Neural cell (in vitro differentiated cells): Measurements from ENCODE around the gene ABCC9. TPM values are rescaled to one million over a fixed set of nuclear protein-coding genes. Genes with fewer than 3 reads are reported as not detected.

Experiments
- H2AFZ ChIP-seq: fragments of 200-600, 300-800 bp; sonication (generic), shearing (Covaris generic); 2 replicates; pipeline ENCODE4 v1.6.0; 2014; ENCODE audit warnings: low read depth, mild to moderate bottlenecking, antibody characterized with exemption, low read length, moderate library complexity
- H3F3A ChIP-seq: fragments of 200-600 bp; shearing (Covaris generic); 2 replicates; pipeline ENCODE4 v1.6.1; 2016; ENCODE audit warnings: mild to moderate bottlenecking, moderate library complexity, mixed read lengths, antibody characterized with exemption, low read length; ENCODE audit not compliant: insufficient read depth, poor library complexity, severe bottlenecking
- H3K27ac ChIP-seq: fragments of 200-600, 300-800 bp; sonication (generic), shearing (Covaris generic); 2 replicates; pipeline ENCODE4 v1.5.1; 2014; ENCODE audit warnings: mild to moderate bottlenecking, low read length, moderate library complexity
- H3K27me3 ChIP-seq: fragments of 300-800, 200-600 bp; sonication (generic), shearing (Covaris generic); 2 replicates; pipeline ENCODE4 v1.6.0; 2014; ENCODE audit warnings: mild to moderate bottlenecking, low read depth, low read length, moderate library complexity; ENCODE audit not compliant: insufficient read depth
- H3K36me3 ChIP-seq: fragments of 300-800, 200-600 bp; sonication (generic), shearing (Covaris generic); 2 replicates; pipeline ENCODE4 v1.5.1; 2014; ENCODE audit warnings: mild to moderate bottlenecking, antibody characterized with exemption, low read length, moderate library complexity; ENCODE audit not compliant: insufficient read depth
- H3K4me2 ChIP-seq: fragments of 300-800, 200-600 bp; sonication (generic), shearing (Covaris generic); 2 replicates; pipeline ENCODE4 v1.6.0; 2014; ENCODE audit warnings: mild to moderate bottlenecking, low read length
- H3K4me3 ChIP-seq: fragments of 300-800, 200-600 bp; sonication (generic), shearing (Covaris generic); 2 replicates; pipeline ENCODE4 v1.5.1; 2014; ENCODE audit warnings: mild to moderate bottlenecking, low read length, moderate library complexity
- H3K79me2 ChIP-seq: fragments of 200-600 bp; shearing (Covaris generic); replicated peaks from 2 replicates; pipeline ENCODE4 v1.6.0; 2014; ENCODE audit warnings: mild to moderate bottlenecking, low read length, moderate library complexity; ENCODE audit not compliant: insufficient read depth
- H3K9ac ChIP-seq: fragments of 300-800, 200-600 bp; sonication (generic), shearing (Covaris generic); 2 replicates; pipeline ENCODE4 v1.6.1; 2016; ENCODE audit warnings: mild to moderate bottlenecking, low read length, mixed read lengths
- H3K9me2 ChIP-seq: fragments of 200-600 bp; shearing (Covaris generic); 2 replicates; pipeline ENCODE4 v1.6.1; 2016; ENCODE audit warnings: mild to moderate bottlenecking, low read length, mixed read lengths; ENCODE audit not compliant: insufficient read depth
- H3K9me3 ChIP-seq: fragments of 200-600, 300-800 bp; sonication (generic), shearing (Covaris generic); 2 replicates; pipeline ENCODE4 v1.6.1; 2016; ENCODE audit warnings: mild to moderate bottlenecking, mixed run types, low read length, moderate library complexity, mixed read lengths
- H4K20me1 ChIP-seq: fragments of 200-600 bp; shearing (Covaris generic); 2 replicates; pipeline ENCODE4 v1.6.1; 2016; ENCODE audit warnings: mild to moderate bottlenecking, mixed run types; ENCODE audit not compliant: insufficient read depth
- CTCF ChIP-seq: fragments of 450-650 bp; IDR thresholded peaks from 2 replicates; pipeline ENCODE4 v1.5.1; 2014; ENCODE audit warnings: antibody characterized with exemption, mild to moderate bottlenecking, moderate library complexity; ENCODE audit not compliant: poor library complexity, severe bottlenecking
- EP300 ChIP-seq: fragments of 450-650 bp; conservative IDR thresholded peaks from 2 replicates; pipeline ENCODE4 v1.6.1; 2014; ENCODE audit warnings: antibody characterized with exemption, mild to moderate bottlenecking, moderate library complexity; ENCODE audit not compliant: poor library complexity, severe bottlenecking
- EZH2 ChIP-seq: fragments of 200-600, 300-800 bp; shearing (Covaris generic), sonication (generic); IDR thresholded peaks from 2 replicates; pipeline ENCODE4 v1.6.1; 2014; ENCODE audit warnings: antibody characterized with exemption, low read length, borderline replicate concordance, mild to moderate bottlenecking; ENCODE audit not compliant: insufficient read depth, poor library complexity, severe bottlenecking
- MXI1 ChIP-seq: fragments of 450-650 bp; conservative IDR thresholded peaks from 2 replicates; pipeline ENCODE4 v1.6.1; 2014; ENCODE audit warnings: antibody characterized with exemption, mild to moderate bottlenecking; ENCODE audit not compliant: poor library complexity, severe bottlenecking
- POLR2AphosphoS5 ChIP-seq: IDR thresholded peaks from 2 replicates; pipeline ENCODE4 v1.6.1; 2012
- RAD21 ChIP-seq: fragments of 450-650 bp; conservative IDR thresholded peaks from 2 replicates; pipeline ENCODE4 v1.6.1; 2014; ENCODE audit warnings: antibody characterized with exemption, mild to moderate bottlenecking, moderate library complexity
- REST ChIP-seq: IDR thresholded peaks from 2 replicates; pipeline ENCODE4 v1.6.1; 2012; ENCODE audit warnings: borderline replicate concordance
- SMC3 ChIP-seq: fragments of 450-650 bp; conservative IDR thresholded peaks from 2 replicates; pipeline ENCODE4 v1.6.1; 2014; ENCODE audit warnings: antibody characterized with exemption, mild to moderate bottlenecking, moderate library complexity; ENCODE audit not compliant: poor library complexity
- TAF1 ChIP-seq: IDR thresholded peaks from 2 replicates; pipeline ENCODE4 v1.6.1; 2012; ENCODE audit warnings: low read depth
- polyA plus RNA-seq: library from polyadenylated mRNA; depleted of rRNA; stranded (reverse); fragments of >200 nt; gene quantifications from 2 replicates; pipeline ENCODE4 v1.2.3, GENCODE V29; 2014

The ABCC9 gene
- polyA plus RNA-seq, 1 donor from 2014 or later = 0.32 TPM

GRCh38 chr12:21759737-21760136 lies 181.5 kb downstream of the ABCC9 start:
- H3K9ac ChIP-seq = no peak overlapping the region
- no peak overlapping the region for H3K4me3 ChIP-seq
- no peaks in the 10 kb centered on the region for H3K9me3 ChIP-seq
- no peaks in the 10 kb centered on the region for H3K27me3 ChIP-seq
- no peaks in the 10 kb centered on the region for H3F3A ChIP-seq
- H3K36me3 ChIP-seq = no peaks in the 10 kb centered on the region
- H3K27ac ChIP-seq = no peak overlapping the region
- H3K79me2 ChIP-seq = no peaks in the 10 kb centered on the region
- TF ChIP-seq EZH2 = no peak
- TF ChIP-seq MXI1 = no peak
- no peak for TF ChIP-seq REST
- TF ChIP-seq EP300 = no peak
- H4K20me1 ChIP-seq = no peaks in the 10 kb centered on the region
- no peaks in the 10 kb centered on the region for H3K9me2 ChIP-seq
- H2AFZ ChIP-seq = no peak overlapping the region
- no peak overlapping the region for H3K4me2 ChIP-seq

GRCh38 chr12:21757735-21758134 lies 183.5 kb downstream of the ABCC9 start:
- TF ChIP-seq RAD21 = no peak
- no peaks in the 10 kb centered on the region for H3K9me3 ChIP-seq

GRCh38 chr12:21756699-21757098 lies 184.5 kb downstream of the ABCC9 start:
- Histone ChIP-seq H3K9ac (no peak overlapping the region), H3K4me3 (no peak overlapping the region), H3K4me2 (no peak overlapping the region), H3K27ac (no peak overlapping the region), H3F3A (no peaks in the 10 kb centered on the region), H3K79me2 (no peaks in the 10 kb centered on the region), H3K9me3 (no peaks in the 10 kb centered on the region), H4K20me1 (no peaks in the 10 kb centered on the region), H3K9me2 (no peaks in the 10 kb centered on the region), H3K36me3 (no peaks in the 10 kb centered on the region), H3K27me3 (no peaks in the 10 kb centered on the region), H2AFZ (no peak overlapping the region)
- no peak for TF ChIP-seq EZH2
- no peak for TF ChIP-seq CTCF
- no peak for TF ChIP-seq SMC3
- no peak for TF ChIP-seq EP300
- no peak for TF ChIP-seq POLR2AphosphoS5
- no peak for TF ChIP-seq MXI1
- no peak for TF ChIP-seq TAF1
- TF ChIP-seq RAD21 = no peak
- no peak for TF ChIP-seq REST

More at GRCh38 chr12:21757735-21758134, 183.5 kb downstream of the ABCC9 start:
- H3K36me3 ChIP-seq = no peaks in the 10 kb centered on the region
- no peak overlapping the region for H3K4me3 ChIP-seq
- no peaks in the 10 kb centered on the region for H3K79me2 ChIP-seq
- no peak overlapping the region for H2AFZ ChIP-seq
- no peak overlapping the region for H3K27ac ChIP-seq
- no peak overlapping the region for H3K4me2 ChIP-seq
- no peaks in the 10 kb centered on the region for H4K20me1 ChIP-seq
- no peaks in the 10 kb centered on the region for H3F3A ChIP-seq
- no peaks in the 10 kb centered on the region for H3K9me2 ChIP-seq
- H3K27me3 ChIP-seq = no peaks in the 10 kb centered on the region
- no peak overlapping the region for H3K9ac ChIP-seq
